Lung microvascular endothelial cell (primary cell): ENCODE results near the gene EARS2. TPM values are rescaled to one million over a fixed set of nuclear protein-coding genes. Genes with fewer than 3 reads are reported as not detected.
"Not testable (repeated sequence)": the region's sequence is repeated elsewhere in the genome, so short reads cannot be mapped to it uniquely, and the experiment has no call there.

Experiments
- DNase-seq, 2 donors: peaks; one replicate each; pipeline versions ENCODE4 v3.0.0 to v3.0.0-alpha.2; 2010; ENCODE audit warnings: low read depth in 2 of 2
- total RNA-seq: library from RNA; depleted of rRNA; stranded (reverse); fragments of >200 nt; gene quantifications from 2 replicates; pipeline ENCODE4 v1.2.1, GENCODE V29; 2014

The EARS2 gene
- total RNA-seq, 1 donor from 2014 or later, result 16.1 TPM

DNA sequence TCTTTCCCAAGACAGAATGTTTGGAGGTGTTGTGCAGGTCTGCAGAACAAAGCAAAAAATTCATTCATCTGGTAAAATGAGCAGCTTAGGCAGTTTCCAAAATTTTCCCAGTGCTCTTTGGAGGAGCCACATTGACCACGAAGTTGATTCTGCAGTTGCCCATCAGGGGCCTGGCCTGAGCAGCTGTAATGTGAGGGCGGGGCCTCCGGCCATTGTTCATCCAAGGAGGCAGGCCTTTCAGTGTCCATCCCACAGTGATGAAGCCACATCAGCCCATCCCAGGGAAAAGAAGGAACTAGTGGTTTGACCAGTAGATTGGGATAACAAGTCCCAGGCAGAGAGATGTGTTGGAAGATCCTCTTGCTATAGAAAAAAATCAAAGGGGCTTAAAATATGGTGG is 10.5 kb upstream of the EARS2 start:
- DNase-seq, result no peak

DNA sequence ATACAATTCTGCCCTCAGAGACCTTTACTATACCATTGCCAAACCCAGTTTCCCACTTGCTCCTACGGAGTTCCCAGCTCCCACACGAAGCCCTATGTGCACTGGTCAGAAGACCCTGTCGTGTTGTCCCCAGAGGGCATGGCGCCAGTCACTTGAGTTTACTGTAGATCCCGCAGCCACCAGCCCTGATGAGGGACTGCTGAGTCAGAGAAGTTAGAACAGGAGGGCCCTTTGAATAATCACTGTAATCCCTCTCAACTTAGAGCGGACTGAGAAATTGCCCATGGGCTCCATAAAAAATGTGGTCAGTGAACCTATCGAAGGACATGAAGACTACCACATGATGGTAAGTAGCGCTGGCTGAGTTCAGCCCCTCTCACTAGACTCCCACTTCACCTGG is 9.6 kb upstream of the EARS2 start:
- DNase-seq, result no peak

DNA sequence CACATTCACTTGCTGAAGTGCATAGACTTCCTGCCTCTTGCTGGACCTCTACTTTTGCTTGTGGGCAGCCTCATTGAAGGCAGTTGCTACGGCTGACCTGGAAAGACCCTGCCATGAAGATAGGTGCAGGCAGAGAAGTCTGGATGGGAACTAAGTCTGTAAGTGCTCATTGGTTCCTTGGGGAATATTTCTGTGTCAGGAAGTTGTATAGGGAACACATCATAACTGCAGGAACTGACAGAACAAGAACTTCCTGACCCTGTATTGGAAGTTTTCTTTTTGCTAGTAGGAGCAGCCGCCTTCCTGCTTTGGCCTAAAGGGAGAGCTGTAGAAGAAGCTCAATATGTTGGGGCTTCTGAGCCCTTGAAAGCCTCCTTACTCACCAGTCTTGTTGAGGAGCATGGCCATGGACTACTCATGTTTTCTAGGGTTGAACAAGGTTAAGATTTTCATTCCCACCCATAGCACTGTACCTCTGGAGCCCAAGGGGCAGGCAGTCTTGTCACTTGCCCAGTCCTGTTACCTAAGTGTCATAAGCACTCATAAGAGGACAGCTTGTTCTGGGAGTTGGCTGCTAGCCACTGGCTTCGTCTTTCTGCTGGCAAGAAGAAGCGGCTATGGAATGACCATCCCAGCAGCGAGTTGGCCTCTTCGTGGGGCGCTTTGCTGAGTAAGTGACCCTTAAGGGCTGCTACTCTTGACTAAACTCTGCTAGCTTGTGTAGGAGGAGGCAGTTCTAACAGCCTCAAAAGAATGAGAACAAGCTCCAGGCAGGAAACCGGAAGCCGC is 7.6 kb upstream of the EARS2 start:
- peak in 1 of 2 donors; percentile 49 for DNase-seq

GRCh38 chr16:23563186-23563585 is 6.0 kb upstream of the EARS2 start:
- DNase-seq, result no peak

- DNase-seq, result no peak
These were observed 5.4 kb upstream of the EARS2 start for GRCh38 chr16:23562505-23562904.

- DNase-seq, result no peak
These were observed 4.4 kb upstream of the EARS2 start for GRCh38 chr16:23561586-23561985.

- peak; percentile 35 to 40 for DNase-seq
These were observed 891 bp upstream of the EARS2 start for GRCh38 chr16:23557779-23558702.

GRCh38 chr16:23554536-23554935 is 2.6 kb downstream of the EARS2 start:
- no peak for DNase-seq

DNA sequence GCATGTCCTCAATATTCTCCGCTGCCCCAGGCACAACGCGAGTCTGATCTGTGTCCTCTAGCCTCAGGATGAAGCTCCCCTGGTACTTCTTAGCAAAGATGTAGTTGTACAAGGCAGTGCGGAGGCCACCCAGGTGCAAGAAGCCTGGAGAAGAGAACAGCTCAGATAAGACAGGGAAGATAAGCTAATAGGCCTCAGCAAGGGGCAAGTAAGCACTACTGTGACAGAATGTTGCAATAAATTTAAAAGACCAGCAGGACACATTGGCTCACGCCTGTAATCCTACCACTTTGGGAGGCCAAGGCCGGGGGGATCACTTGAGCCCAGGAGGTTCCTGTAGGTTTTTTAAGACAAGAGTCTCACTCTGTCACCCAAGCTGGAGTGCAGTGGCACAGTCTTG is 5.0 kb downstream of the EARS2 start:
- no peak for DNase-seq

- DNase-seq, result no peak
These were observed 7.2 kb downstream of the EARS2 start for GRCh38 chr16:23549938-23550337.

- DNase-seq, result no peak
These were observed 12.7 kb downstream of the EARS2 start for GRCh38 chr16:23544436-23544835.

DNA sequence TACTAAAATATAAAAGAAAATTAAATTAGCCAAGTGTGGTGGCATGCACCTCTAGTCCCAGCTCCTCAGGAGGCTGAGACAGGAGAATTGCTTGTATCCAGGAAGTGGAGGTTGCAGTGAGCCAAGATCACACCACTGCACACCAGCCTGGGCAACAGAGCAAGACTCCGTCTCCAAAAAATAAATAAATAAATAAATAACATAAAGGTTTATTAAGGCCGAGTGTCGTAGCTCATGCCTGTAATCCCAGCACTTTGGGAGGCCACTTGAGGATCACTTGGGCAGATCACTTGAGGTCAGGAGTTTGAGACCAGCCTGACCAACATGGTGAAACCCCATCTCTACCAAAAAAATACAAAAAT is 16.4 kb downstream of the EARS2 start:
- not testable (repeated sequence) for DNase-seq

GRCh38 chr16:23539984-23540816 is 16.9 kb downstream of the EARS2 start:
- no peak for DNase-seq

DNA sequence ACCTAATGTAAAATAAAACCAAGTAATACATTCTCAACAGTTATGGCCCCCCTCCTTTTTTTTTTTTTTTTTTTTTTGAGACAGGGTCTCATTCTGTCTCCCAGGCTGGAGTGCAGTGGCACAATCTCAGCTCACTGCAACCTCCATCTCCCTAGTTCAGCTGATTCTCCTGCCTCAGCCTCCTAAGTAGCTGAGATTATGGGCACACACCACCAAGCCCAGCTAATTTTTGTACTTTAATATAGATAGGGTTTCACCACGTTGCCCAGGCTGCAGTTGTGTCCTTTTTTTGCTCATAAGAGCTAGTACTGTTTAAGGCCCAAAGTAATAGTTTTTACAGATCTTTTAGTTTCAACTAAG is 18.3 kb downstream of the EARS2 start:
- DNase-seq, result no peak

DNA sequence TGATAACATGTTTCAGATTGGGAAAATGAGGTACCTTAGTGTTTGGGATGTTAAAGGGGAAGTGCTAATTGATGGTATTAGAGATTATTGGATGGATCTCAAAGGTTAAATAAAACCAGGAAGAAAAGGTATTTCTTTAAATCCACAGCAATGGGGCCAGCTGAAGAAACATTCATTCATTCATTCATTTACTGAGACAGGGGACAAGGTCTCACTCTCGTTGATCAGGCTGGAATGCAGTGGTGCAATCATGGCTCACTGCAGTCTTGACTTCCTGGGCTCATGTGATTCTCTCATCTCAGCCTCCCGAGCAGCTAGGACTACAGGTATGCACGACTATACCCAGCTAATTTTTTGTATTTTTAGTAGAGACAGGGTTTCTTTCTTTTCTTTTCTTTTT is 19.8 kb downstream of the EARS2 start:
- no peak for DNase-seq

DNA sequence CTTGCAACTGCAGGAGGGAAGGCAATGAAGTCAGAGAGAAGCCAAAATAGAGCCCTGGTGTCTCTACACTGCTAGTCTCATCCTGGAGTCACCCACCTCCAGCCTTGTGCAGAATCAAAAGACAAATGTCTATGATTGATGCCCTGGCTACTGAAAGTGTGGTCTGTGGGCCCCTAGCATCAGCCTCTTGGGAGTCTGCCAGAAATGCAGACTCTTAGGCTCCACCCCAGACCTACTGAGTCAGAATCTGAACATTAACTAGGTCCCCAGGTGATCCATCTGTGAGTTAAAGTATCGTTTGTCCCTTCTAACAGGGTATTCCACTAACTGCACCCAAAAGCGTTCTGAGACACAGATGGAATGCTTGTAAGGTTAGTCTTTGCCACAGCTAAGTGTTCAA is 21.2 kb downstream of the EARS2 start:
- DNase-seq, result no peak

DNA sequence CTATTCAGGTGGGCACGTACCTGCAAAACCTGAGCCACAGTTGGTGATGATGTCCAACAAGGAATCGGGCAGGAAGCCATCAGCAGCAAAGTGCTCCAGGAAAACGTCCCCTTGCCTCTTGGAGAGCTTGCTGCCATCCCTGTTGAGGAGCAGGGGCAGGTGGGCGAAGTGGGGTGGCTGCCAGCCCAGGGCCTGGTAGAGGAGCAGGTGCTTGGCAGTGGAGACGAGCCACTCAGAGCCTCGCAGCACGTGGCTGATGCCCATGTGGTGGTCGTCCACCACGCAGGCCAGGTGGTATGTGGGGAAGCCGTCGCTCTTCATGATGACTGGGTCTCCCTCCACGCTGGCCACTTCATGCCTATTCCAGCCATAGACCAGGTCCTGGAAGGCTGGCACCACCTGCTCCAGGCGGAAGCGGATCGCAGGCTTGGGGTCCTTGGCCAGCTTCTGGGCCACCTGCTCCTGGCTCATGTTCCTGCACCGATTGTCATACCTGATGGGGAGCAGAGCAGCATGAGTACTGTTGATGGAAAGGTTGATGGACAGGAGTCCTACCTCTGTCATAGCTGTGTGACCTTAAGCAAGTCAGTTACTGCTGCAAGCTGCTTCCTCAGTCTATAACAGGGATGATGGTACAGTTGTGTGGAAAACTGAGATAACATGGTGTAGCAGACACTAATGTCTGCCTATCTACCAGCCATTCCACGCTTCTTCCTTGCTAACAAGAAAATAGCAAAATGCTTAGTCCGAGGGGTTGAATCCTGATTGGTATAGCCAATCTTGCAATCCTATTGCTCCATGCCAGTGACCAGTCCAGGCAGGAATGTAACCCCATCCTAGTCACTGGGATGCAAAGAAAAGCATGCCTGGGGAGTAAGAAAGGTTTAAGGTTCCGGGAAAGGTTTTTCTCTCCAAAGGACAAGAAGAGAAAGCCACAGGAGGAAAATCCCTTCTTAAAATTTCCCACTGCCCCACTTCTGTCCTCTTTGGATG is 22.0 kb downstream of the EARS2 start:
- no peak for DNase-seq

DNA sequence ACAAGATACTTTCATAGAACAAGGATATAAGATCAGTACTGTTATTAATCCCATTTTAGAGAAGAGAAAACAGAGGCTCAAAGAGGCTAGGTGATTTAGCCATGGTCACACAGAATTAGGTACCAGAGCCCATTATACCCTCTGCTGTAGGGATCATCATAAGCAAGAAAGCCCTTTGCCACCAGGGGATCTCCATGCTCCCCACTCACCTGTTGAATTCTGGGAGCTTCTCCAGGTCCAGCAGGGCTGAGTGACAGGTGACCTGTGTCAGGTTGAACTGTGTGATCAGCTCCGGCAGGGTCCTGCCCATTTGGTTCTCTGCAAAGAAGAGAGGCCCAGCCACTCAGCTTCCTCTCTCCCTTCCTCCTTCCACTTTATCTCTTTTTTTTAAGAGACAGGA is 24.7 kb downstream of the EARS2 start:
- no peak for DNase-seq

DNA sequence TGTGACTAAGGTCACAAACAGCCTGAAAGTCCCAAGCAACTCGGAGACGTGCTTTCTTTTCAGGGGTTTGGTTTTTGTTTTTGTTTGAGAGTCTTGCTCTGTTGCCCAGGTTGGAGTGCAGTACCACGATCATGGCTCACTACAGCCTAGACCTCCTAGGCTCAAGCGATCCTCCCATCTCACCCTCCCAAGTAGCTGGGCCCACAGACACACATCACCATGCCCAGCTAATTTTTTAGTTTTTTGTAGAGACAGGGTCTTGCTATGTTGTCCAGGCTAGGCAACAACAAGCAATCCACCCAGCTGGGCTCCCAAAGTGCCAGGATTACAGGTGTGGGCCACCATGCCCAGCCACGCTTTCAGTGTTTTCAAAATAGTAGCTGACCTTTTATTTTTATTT is 27.1 kb downstream of the EARS2 start:
- DNase-seq, result no peak

DNA sequence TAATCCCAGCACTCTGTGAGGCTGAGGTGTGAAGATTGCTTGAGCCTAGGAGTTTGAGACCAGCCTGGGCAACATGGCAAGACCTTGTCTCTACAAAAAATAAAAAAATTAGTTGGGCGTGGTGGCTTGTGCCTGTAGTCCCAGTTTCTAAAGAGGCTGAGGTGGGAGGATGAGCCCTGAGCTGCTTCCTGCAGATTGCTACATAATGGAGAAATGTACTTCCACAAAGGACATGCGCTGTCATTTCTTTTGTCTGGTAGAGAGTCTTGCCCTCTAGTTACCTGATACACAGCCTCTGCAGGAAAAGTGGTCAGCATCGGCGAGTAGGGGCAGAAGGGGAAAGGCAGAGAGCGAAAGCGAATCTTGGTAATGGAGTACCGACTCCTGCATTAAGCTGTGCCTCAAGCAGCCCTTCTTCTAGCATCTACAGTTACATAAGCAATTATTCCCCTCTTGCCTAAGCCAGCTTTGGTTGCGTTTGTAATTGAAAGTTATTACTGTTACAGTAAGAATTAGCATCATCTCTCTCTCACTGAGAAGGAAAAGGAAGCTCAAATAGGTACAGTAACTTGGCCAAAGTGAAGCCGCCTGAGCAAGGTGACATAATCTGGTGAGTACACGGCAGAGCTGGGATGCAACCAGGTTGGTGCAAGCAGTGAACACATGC is 28.4 kb downstream of the EARS2 start:
- DNase-seq, result no peak
